NCI-H510A (cell line): ENCODE results near the gene OR4D9.
"Not testable (repeated sequence)": the region's sequence is repeated elsewhere in the genome, so short reads cannot be mapped to it uniquely, and the experiment has no call there.

ENCODE experiments used
- DNase-seq: peaks from one replicate; lab custom pipeline; 2025; lab: John Stamatoyannopoulos, UW

The OR4D9 gene

DNA sequence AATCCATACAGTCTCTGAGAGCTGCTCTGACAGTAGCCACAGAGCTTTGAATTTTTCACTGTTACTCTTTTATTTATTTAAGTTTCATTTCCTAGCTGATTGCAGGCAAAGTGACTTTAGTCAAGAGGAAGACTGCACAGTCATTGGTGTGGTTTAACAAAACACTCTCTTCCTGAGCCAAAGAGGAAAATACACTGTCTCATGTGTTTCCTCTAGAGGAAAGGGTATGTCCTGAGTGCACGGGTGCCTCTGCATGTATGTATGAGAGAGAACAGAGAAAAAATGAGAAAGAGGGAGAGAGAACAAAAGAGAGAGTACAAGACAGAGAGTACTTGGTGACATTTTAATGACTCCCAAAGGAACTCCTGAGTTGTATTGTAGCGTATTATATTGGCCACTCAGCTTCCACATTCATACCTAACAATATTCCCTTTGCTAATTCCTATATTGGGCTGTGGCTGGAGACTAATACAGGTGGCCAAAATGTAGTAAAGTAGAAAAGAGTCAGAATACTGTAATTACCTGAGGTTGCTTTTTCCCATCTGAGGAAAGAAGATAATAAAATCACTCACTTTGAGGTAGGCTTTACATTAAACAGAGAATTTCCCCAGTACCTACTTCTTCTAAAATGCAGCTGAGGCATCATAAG lies at the start of gene OR4D9:
TSS of gene OR4D9 (plus strand) at position 599 of the 649 bp plus-strand sequence. CDS start 3,374 bp downstream, outside the sequence.
- no peak for DNase-seq

DNA sequence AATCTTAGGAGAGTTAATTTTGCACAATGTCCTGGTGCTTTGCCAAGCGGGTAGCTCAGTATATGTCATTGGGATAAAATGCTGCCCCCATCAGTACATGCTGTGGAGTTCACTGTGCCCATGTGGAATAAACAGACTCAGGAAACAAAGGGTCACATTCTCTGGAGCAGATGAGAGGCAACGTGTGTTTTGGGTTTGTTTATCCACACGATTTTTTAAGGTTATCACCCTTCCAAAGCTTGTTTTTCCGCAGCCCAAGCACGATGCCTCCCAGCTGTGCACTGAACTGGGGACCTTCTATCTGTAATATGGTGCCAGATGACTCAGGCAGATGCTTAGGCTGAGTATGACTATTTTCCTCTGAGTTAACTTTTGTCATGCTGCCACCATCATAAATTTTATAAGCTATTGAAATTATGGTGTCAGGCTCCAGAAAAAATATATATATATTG lies 48.1 kb upstream of the OR4D9 start:
- DNase-seq = no peak

DNA sequence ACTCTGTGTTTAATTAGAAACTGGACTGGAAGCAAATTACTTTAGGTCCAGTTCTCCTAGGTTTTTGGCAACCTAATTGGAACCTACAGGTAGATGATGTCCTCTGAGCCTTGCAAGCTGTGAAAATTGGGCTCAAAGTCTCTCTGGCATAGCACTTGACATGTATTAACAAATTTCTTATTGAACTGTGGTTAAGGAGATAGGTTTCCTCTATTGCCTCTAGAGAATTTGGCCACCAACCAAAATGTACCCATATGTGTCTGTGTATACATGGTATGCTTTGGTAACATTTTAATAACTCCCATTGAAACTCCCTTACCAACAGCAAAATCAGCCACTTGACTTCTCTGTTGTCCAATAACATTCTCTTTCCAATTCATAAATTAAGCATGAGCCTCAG lies 38.3 kb upstream of the OR4D9 start, which contains the start of gene OR4D10:
TSS of gene OR4D10 (plus strand) at position 301 of the 400 bp plus-strand sequence. CDS start 4,115 bp downstream, outside the sequence.
- no peak for DNase-seq

DNA sequence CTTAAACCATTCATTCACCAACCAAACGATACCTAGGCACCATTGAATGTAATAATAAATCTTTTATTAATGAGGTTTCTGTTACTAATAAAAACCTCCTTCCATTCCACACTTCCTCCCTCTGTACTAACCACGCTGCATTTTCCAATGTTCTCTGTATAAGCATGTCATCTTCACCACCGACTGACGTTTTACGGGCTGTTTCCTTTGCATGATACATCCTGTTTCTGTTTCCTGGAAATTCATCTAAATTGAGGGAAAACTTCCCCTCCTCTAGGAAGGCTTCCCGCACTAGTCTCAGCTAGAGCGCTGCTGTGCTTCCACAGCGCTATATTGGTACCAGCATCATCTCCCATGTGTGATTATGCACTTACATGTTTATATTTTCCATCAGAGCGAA lies 36.2 kb upstream of the OR4D9 start:
- DNase-seq = no peak

DNA sequence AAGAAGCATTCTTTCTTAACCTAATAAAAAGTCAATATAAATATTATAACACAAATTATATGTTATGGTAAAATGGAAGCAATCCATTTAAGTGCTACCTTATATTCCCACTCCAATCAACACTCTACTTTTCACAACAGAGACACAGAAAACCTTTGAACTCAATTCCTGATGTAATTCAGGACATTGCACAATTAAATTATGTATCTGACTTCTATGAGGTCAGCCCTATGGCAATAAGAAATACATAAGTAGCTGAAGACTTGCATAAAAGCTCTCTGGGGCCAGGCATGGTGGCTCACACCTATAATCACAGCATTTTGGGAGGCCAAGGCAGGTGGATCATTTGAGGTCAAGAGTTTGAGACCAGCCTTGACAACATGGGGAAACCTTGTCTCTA lies 31.4 kb upstream of the OR4D9 start:
- DNase-seq = no peak

DNA sequence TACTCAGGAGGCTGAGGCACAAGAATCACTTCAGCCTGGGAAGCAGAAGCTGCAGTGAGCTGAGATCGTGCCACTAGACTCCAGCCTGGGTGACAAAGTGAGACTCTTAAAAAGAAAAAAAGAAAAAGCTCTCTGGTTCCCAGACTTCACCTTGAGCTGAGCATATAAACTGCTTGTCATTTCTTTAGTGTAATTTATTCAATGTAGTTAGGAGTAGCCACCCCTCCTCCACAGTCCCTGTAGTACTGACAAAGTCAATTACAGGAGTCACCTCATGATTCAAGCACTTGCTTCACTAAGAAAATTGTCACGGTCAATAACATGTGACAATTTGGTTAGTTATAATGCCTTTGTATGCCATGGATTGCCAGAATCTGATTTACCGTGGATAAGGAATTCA lies 31.0 kb upstream of the OR4D9 start:
- no peak for DNase-seq

DNA sequence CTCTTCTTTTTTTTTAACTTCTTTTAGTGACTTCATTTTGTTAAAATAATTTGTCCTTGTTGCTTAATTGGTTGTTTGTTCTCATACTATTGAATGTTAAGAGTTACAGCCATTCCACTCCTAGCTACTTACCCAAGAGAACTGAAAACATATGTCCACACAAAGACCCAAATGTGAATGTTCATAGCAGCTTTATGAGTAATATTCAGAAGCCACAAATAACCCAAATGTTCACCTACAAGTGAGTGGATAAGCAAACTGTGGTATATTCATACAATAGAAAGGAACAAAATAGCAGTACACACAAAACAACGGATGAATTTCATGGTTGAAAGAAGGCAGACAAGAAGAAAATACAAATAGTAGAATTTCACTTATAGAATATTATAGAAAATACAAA lies 9.4 kb upstream of the OR4D9 start:
- DNase-seq = no peak

DNA sequence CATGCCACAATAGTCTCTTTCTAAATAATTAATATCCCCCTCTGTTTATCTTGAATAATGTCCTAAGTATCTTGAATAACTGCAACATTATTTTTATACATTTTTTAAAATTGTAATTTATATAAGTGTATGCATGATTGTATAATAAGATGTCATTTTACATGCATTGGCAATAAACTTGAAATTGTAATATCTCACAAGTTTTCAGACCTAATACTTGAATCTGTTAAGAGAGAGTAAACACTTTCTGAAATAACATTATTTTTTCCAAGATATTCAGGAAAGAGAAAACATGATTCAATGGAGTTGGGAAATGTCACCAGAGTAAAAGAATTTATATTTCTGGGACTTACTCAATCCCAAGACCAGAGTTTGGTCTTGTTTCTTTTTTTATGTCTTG lies 8.1 kb upstream of the OR4D9 start, which contains the start of gene OR4D11:
TSS of gene OR4D11 (plus strand) at position 301 of the 400 bp plus-strand sequence. CDS start at position 301, 0 bp downstream.
- DNase-seq = no peak

DNA sequence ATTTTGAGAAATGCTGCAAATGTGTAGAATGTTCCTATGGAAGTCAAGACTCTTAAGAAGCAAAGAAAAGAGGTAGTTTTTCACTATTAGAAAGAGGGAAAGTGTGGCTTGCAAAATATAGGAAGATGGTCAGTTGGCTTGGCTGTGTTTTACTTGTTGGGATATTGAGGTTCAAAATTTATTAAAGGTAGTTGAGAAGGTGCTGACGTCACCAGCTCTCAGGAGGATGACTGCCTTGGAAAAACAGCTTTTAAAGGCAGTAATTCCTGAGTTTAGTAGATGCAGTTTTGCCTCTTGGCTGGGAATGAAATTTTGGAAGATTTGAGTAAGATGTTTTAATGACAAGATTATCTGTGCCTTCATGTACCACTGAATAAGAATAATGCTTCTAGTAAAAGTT lies 336 bp downstream of the OR4D9 start:
- no peak for DNase-seq

DNA sequence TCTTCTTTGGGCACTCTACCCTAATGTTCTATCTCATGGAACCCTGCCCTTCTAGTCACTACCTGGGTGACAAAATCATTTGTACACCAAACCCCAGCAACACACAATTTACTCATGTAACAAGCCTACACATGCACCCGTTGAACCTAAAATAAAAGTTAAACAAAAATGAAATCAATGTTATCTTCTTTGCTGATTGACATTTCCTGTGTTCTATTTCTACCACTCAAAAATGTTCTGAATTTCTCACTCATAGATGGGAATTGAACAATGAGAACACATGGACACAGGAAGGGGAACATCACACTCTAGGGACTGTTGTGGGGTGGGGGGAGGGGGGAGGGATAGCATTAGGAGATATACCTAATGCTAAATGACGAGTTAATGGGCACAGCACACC lies 8.8 kb downstream of the OR4D9 start:
- not testable (repeated sequence) for DNase-seq

DNA sequence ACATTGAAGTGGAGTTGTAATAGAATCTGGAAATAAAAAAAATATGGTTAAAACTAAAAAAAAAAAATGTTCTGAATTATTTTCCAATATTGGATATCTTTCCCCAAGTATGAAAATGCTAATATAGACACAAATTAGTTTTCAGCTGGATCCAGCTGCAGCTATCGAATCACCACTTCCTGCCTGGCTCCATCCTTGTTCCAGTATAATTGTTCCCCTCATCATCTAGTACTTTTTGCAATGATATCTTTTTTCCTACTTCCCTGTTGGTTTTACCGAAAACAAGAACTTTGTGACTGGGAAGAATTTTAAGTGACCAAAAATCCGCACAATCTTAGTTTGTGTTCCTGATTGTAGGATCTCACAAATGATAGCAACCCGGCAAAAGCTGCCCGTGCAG lies 9.4 kb downstream of the OR4D9 start:
- no peak for DNase-seq

DNA sequence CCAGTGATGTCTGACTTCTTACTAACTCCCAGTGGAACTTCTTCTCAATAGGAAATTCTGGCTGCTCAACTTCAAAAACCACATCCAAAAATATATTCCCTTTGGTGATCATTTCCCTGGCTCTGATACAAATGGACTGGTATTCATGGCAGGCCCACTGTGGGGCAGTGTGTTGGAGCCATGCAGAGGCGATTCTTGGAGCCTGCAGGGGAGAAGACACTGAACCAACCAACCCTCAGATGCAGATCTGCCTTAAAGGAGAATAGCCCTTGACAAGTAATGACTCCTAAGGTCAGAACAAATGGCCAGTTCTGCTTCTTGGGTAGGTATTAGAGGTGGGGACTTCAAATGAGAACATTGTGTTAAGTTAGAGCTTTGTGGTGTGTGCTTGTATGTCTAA lies 12.2 kb downstream of the OR4D9 start:
- DNase-seq = no peak

DNA sequence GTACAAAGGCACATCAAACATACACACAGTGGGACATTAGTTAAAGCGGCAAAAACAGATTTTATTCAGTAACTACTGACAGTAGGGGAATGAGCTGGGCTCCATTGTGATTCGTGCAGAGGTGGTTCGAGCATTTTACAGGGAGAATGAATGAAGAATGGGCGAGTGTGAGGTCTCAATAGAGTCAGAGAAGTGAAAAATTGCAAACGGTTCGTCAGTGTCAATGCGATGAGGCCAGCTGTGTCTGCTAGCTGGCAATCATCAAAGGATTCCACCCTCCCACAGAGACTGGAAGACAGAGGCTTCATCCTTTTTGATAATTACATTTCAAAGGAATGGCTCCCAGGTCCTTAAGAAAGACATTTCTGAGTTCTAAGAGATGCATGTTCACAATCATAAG lies 17.4 kb downstream of the OR4D9 start:
- DNase-seq = no peak

DNA sequence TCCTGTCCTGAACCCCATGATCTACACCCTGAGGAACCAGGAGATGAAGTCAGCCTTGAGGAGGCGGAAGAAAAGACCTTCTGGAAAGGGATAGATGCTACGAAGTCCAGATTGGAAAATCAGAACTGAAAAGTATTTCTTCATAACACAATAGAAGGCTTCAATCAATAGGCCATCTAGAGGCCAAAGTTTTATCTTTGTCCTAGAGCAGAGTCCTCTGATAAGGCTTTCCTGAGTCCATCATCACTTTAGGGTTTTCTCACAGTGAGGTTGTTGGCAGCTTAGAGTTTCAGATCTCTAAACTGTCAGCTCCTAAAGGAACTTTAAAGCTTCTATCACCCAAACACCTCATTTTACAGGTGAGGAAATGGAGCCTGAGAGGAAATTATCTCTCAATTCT lies 21.3 kb downstream of the OR4D9 start:
- no peak for DNase-seq

DNA sequence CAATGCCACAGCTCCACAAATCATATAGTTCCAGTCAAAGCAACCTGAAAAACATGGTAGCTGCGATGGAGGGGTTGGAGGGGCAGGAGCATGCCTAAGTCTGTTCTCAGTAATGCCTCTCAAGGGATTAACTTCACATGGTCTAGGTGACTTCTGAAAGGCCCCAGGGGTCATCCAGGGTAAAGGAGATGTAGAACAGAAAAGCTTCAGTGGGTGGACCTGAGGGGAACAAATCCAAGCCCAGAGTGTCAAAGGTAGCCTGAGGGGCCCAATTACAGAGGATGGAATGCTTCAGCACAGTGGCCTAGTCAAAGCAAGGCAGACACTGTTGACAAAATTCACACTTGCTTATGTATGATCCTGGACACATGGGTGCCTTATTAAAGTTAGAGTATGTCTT lies 23.3 kb downstream of the OR4D9 start:
- no peak for DNase-seq

DNA sequence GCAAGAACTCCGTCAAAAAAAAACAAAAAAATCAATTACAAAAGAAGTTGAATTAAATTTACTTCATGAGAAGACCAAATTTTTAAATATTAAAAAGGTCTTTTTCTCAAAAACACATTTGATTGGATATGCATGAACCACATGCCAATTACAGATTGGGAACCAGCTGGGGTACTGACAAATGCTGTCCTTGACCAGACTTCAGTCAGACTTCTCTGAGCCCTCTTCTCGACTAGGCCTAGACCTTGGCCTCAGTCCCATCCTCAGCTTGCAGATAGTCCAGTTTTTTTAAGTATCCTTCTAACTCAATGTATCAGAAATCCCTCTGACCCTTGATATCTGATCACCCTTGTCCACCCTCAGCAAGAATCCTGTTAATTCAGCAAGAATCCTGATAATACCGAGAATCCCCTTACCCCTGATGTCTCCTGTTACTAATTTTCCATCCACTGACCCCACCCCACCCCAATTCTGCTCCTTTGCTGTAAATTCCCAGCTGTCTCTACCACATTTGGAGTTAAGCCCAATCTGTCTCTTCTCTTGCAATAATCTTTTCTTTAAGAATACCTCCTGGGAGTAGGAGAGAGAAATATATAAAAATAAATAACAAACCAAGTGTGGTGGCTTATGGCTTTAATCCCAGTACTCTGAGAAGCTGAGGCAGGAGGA lies 30.9 kb downstream of the OR4D9 start:
- DNase-seq = no peak

DNA sequence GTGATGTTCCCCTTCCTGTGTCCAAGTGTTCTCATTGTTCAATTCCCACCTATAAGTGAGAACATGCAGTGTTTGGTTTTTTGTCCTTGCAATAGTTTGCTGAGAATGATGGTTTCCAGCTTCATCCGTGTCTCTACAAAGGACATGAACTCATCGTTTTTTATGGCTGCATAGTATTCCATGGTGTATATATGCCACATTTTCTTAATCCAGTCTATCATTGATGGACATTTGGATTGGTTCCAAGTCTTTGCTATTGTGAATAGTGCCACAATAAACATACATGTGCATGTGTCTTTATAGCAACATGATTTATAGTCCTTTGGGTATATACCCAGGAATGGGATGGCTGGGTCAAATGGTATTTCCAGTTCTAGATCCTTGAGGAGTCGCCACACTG lies 32.4 kb downstream of the OR4D9 start:
- DNase-seq = not testable (repeated sequence)

DNA sequence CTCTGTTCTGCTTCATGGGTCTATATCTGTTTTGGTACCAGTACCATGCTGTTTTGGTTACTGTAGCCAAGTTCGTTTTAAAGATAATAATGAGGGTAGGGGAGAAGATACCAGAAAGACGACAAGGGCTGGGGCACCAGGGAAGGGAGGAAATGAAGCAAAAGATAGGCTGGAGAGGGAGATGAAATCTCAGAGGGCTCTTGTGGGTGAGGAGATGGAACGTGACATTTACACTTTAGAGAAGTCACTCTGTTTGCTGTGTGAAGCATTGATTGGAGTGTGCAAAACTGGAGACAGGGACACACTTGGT lies 33.5 kb downstream of the OR4D9 start:
- DNase-seq = no peak

DNA sequence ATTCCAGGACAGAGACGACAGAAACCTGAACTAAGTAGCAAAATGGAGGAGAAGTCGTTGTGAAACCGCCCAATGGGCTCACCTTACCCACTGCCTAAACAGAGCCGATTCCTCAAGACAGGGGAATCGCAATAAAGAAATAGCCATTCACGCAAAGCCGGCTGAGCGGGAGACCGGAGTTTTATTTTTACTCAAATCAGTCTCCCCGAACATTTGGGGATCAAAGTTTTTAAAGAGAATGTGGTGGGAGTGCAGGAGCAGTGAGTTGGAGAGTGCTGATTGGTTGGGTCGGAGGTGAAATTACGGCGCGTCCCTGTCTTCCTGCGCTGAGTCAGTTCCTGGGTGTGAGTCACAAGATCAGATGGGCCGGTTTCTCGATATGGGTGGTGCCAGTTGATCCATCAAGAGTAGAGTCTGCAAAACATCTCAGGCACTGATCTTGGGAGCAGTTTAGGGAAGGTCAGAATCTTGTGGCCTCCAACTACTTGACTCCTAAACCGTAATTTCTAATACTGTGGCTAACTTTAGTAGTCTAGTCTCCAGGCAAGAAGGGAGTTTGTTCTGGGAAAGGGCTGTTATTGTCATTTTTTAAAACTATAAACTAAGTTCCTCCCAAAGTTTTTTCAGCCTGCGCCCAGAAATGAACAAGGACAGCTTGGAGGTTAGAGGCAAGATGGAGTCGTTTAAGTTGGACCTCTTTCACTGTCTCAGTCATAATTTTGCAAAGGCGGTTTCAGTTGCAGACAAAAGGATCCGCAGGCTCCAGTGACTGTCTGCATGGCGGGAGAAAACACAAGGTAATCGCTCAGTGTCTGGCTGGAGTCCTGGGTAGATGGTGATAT lies 34.1 kb downstream of the OR4D9 start:
- no peak for DNase-seq

DNA sequence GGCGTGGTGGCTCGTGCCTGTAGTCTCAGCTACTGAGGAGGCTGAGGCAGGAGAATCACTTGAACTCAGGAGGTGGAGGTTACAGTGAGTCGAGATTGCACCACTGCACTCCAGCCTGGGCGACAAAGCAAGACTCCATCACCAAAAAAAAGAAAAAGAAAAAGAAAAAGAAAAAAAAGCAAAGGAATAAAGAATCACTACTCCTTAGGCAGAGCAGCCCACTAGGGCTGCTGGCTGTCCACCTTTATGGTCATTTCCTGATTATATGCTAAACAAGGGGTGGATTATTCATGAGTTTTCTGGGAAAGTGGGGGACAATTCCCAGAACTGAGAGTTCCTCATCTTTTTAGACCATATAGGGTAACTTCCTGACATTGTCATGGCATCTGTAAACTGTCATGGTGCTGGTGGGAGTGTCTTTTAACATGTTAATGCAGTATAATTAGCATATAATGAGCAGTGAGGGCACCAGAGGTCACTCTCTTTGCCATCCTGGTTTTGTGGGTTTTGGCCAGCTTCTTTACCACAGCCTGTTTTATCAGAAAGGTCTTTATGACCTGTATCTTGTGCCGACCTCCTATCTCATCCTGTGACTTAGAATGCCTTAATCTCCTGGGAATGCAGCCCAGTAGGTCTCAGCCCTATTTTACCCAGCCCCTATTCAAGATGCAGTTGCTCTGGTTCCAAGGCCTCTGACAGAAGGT lies 36.4 kb downstream of the OR4D9 start:
- DNase-seq = not testable (repeated sequence)

DNA sequence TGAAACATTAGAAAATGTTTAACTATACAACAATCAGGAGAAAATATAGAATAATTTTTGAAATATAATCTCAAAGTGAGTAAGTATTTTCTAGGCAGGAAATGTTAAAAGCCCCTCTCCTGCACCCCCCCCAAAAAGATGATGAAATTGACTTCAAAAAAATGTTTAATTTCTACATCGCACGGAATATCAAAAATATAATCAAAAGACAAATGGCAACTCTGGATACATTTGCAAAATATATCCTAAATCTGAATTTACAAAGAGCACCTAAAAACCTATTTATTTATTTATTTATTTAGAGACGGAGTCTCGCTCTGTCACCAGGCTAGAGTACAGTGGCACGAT lies 36.9 kb downstream of the OR4D9 start:
- DNase-seq = no peak

DNA sequence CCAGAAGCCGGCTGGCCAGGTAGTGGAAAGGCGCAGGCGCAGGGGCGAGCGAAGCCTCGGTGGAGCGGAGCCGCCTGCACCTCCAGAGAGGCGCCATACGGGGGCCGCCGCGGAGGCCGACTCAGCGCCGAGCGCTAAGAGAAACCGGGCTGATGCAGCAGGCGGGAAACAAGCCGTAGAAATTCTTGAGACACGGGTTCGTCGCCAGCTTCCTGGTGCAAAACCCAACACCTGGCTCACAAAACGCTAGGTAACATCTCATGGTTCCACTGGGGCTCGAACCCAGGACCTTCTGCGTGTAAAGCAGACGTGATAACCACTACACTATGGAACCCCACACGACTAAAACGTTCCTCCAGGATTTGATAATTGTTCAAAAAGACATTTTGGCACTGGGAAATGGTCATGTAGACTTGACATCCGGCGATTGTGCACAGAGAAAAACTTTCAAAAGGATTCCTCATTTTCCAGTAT lies 39.1 kb downstream of the OR4D9 start:
- DNase-seq = peak; percentile 91
